ENCODE measurements around the gene ARHGAP44.

ARHGAP44 gene, protein sequence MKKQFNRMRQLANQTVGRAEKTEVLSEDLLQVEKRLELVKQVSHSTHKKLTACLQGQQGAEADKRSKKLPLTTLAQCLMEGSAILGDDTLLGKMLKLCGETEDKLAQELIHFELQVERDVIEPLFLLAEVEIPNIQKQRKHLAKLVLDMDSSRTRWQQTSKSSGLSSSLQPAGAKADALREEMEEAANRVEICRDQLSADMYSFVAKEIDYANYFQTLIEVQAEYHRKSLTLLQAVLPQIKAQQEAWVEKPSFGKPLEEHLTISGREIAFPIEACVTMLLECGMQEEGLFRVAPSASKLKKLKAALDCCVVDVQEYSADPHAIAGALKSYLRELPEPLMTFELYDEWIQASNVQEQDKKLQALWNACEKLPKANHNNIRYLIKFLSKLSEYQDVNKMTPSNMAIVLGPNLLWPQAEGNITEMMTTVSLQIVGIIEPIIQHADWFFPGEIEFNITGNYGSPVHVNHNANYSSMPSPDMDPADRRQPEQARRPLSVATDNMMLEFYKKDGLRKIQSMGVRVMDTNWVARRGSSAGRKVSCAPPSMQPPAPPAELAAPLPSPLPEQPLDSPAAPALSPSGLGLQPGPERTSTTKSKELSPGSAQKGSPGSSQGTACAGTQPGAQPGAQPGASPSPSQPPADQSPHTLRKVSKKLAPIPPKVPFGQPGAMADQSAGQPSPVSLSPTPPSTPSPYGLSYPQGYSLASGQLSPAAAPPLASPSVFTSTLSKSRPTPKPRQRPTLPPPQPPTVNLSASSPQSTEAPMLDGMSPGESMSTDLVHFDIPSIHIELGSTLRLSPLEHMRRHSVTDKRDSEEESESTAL

DNA sequence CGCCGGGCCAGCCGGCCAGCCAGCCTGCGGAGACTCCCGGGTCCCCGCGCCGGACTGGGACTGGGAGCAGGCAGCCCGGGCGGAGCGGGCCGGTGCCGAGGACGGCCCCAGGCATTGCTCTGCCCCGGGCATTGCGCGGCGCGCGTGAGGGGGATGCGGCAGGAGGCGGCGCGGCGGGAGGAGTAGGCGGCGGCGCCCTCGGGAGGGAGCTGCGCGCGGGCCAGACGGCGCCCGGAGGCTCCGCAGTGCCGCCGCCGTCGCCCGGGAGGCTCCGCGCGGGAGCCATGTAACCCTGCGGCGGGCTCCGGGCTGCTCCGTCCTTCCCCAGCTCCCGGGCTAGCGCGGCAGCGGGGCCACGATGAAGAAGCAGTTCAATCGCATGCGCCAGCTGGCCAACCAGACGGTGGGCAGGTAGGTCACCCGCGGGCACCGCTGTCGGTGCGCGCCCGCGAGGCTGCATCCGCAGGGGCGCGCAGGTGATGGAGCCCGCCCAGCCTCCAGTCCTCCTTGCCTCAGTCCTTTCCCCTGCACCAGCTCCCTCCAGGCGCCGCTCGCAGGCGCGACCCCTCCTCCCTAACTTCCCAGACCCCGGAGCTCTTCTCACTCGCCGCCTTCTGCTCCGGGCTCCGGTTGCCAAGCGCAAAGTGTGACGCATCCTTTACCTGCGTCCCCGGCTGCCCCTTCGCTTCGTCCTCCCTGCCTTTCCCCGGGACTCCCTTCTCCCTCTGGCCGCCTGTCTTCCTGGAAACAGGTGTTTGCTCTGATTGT lies at the start of gene ARHGAP44:
TSS of gene ARHGAP44 (plus strand) at position 18 of the 768 bp plus-strand sequence. CDS start at position 359, 341 bp downstream.
- DNase-seq = no peak

GRCh38 chr17:12739500-12739899 lies 49.8 kb upstream of the ARHGAP44 start:
- no peak for DNase-seq

- no peak for DNase-seq
These were observed 46.3 kb upstream of the ARHGAP44 start for GRCh38 chr17:12743046-12743445.

GRCh38 chr17:12744298-12744697 lies 45.0 kb upstream of the ARHGAP44 start:
- DNase-seq = no peak

GRCh38 chr17:12744786-12745185 lies 44.5 kb upstream of the ARHGAP44 start:
- no peak for DNase-seq

DNA sequence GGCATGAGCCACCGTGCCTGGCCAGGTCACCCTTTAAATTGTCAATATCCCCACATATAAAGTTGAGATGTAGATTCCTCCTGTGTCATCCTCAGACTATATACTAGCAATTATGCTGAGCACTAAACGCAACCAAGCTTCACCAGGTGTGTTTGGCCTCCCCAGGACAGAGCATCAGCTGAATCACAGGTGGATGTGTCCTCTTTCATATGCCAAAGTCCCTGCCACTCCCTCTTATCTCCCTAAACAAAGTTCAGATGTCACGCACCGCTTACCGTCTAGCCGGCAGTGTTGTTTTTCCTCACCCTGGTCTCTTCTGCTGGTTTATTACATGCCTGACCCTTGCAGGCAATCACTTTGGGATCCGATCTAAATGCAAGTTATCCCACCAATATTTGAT lies 43.8 kb upstream of the ARHGAP44 start:
- no peak for DNase-seq

DNA sequence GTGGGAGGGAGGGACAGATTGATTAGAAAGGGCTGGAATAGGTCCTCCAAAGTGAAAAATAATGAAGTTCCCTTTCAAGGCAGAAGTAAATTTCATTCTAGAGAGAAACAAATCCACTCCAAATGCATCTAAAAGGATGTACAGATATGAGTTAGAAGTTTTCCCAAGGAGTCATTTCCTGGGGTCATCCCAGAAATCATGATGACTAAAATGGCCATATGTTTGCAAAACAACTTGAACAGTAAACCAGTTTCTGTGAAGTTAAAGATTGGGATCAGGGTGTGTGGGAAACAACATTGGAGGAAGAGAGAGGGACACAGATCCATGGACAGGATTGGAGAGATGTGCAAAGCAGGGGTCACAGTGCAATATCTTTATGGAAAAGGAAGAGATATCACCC lies 32.5 kb upstream of the ARHGAP44 start:
- DNase-seq = no peak

GRCh38 chr17:12759090-12759489 lies 30.2 kb upstream of the ARHGAP44 start:
- DNase-seq = no peak

DNA sequence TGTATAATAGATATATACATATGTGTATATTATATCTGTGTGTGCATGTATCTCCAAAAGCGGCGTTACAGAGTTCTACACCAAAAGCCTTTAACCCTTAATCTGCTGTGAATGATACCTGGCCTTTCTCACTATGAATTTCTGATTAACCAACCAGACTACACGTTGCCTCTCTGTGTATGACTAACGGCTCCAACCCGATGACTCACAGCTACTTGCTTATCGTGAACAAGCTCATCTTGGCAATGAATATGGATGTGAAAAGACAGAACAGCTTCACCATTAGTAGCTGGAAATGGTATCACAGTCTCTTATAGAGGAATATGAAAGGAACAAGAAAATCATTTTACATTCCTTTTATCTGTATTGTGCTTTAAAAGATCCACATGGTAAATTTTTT lies 23.8 kb upstream of the ARHGAP44 start:
- no peak for DNase-seq

DNA sequence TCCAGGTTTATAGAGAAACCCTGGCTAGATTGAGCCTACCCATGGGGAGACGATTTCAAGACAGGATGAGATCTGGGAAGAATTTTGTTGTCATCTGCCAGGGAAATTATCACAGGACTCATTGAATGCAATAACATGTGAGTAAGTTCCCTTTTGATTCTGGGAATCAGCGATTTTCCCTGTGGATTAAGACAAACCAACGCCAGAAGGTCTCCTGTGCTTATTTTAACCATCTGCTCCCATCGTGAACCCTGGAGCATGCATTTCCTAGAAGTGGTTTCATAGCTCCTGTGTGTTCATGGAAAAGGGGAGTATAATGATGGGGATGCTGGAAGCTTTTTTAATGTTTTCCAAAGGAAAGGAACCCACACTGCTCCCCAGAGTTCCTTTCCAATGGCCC lies 21.0 kb upstream of the ARHGAP44 start:
- DNase-seq = no peak

GRCh38 chr17:12769981-12770380 lies 19.3 kb upstream of the ARHGAP44 start:
- no peak for DNase-seq

GRCh38 chr17:12773153-12773552 lies 16.1 kb upstream of the ARHGAP44 start:
- no peak for DNase-seq

- peak; percentile 19 to 33 for DNase-seq
These were observed 220 bp upstream of the ARHGAP44 start for GRCh38 chr17:12789075-12789480.

DNA sequence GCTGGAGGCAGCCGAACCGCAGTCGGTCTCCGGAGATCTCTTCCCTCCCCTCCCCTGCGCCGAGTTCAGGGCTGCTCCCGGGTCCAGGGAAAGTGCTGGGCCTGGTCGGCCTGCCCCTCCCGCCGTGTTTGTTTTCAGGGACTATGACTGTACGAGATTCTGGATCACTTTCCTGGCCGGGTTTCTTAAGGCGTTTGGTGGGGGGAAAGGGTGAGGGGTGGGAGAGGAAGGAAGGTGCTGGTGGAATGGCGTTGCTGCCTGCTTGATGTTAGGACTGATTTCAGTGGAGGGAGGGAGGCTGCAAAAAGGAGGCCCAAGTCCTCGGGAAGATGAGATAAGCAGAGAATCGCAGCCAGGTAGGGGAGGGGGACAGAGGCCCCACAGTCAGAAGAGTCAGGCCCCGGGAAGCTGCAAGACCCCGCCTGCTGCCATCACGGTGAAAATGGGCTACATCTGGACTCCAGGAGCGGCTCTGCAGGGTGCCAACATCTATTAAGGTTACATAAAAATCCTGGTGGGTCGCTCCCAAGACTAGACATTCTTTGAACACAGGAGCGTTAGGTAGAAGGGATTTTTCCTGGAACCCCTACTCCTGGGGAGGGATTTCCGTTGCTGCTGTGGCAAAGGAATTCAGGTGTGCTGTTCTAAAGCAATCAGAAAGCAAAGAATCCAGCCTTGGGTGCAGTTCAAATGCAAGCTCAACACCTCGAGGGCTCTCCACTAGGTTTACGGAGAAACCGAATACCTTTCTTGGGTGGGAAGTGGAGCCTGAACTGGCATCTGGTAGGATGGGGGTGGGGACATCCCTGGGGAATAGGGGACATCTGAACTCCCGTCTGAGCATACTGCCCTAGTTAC lies 1.2 kb downstream of the ARHGAP44 start:
- no peak for DNase-seq

GRCh38 chr17:12794919-12795532 lies 5.7 kb downstream of the ARHGAP44 start:
- no peak for DNase-seq

DNA sequence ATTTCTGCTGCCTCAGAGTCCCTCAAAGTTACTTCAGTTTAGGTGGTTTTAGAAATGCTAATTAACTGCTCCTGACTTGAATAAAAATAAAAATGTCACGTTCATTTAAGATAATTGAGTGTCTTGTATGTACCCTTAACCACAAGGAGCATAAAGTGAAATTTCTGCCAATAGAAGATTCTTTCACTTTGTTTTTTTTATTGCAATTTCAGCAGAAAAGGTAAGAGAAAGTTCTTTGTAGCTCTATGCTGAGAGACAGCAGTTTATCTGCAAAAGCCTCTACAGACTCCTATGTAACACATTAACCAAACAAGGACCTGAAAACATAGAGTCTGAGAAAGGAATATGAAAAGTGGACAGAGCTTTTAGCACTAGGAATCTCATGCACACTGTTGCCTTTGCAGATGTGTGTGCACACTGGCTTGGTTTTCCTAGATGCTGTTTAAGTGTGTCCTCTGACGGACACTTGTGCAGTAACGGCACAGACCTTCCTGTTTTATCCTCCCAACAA lies 11.6 kb downstream of the ARHGAP44 start:
- no peak for DNase-seq

DNA sequence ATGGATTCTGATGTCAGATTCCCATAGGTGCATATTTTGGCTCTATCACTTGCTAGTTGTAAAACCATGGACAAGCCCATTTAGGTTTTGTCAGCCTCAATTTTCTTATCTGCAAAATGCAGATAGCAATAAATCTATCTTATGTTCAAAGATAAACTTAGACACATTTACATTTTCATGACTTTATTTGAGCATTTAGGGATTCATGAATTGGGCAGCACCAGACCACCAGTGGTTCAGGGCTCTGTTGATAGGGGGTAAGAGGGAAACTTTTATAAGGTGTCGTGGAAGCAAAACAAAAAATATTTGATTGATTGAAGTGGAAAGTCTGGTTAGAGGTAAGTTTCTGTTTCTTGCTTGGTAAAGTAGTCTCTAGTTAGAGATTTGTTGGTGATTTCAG lies 17.3 kb downstream of the ARHGAP44 start:
- DNase-seq = no peak

- DNase-seq = no peak
These were observed 19.4 kb downstream of the ARHGAP44 start for GRCh38 chr17:12808723-12809122.

GRCh38 chr17:12812877-12813276 lies 23.6 kb downstream of the ARHGAP44 start:
- DNase-seq = no peak

DNA sequence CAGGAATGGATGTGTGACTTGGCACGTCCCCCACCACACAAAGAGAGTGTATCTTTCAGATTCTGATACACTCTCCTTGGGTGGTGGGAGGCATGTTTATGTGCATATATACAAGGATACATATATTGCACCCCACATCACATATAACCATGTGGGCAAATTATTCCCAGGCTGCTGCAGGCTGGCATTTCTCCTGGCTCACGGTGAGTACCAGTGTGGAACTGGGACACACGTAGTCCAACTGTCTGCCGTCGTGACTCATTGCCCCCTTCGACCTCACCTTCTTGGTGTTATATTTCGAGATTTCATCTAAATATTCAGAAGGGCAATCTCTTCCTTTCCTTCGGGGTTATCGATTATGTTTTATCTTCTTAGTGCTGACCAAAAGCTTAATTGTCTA lies 24.4 kb downstream of the ARHGAP44 start:
- no peak for DNase-seq

DNA sequence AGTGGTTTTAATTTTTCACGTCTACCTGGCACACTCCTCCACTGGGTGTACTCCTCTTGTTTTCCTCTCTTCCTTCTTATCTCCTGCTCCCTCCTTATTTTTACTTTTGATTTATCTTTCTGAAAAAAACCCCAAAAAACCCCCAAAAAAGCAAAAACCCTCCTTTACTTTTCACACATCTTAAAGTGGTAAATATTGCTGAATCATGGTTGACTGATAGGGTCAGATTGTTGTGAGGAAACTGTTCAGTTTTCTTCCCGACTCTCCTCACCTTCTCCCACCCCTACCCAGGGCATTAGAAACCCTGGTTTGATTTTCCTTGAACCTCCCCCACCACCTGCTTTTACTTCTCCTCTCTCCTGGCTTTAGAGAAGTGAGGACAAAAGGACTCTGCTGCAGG lies 25.4 kb downstream of the ARHGAP44 start:
- DNase-seq = no peak
